Testis (tissue), 3 donors: Measurements from ENCODE around the gene MROH2A. TPM values are rescaled to one million over a fixed set of nuclear protein-coding genes. Genes with fewer than 3 reads are reported as not detected.

ENCODE experiments used
- DNase-seq: peaks from one replicate; pipeline ENCODE4 v3.0.0-alpha.2; 2019
- H3K27ac ChIP-seq, 2 donors: fragments of 200-600 bp; sonication (generic); one replicate each; pipeline ENCODE4 v1.5.1; 2019
- H3K27me3 ChIP-seq: fragments of 200-600 bp; sonication (generic); one replicate; pipeline ENCODE4 v1.5.1; 2019
- H3K36me3 ChIP-seq: fragments of 200-600 bp; sonication (generic); one replicate; pipeline ENCODE4 v1.5.1; 2017; ENCODE audit warnings: low read depth; ENCODE audit errors: missing control alignments
- H3K4me1 ChIP-seq: fragments of 200-600 bp; sonication (generic); one replicate; pipeline ENCODE4 v1.5.1; 2019
- H3K4me3 ChIP-seq, 2 donors: fragments of 200-600 bp; sonication (generic); one replicate each; pipeline ENCODE4 v1.5.1; 2017 to 2019
- H3K9me3 ChIP-seq: fragments of 200-600 bp; sonication (generic); one replicate; pipeline ENCODE4 v1.5.1; 2017
- POLR2A ChIP-seq: fragments of 450-650 bp; IDR thresholded peaks from one replicate; pipeline ENCODE4 v1.6.1; 2017; ENCODE audit warnings: antibody characterized with exemption, mild to moderate bottlenecking, moderate library complexity
- WGBS, 2 donors: methylation state at CpG; one replicate each; pipeline ENCODE4 v1.1.5; 2018; 5-methylcytosine and 5-hydroxymethylcytosine counted together
- intact Hi-C: fragments of 100-400 bp; cut with DNase I; formaldehyde crosslinking; loops from one replicate; pipeline ENCODE4 v1.15.1; 2023; ENCODE audit warnings: low total_unique reads
- polyA plus RNA-seq: library from polyadenylated mRNA; stranded (reverse); fragments of 350-450 nt; fragmentation: Illumina TruSeq; extraction: RNeasy Lipid Tissue Mini Kit (QIAGEN cat#74804); gene quantifications from one replicate; pipeline ENCODE4 v1.2.3, GENCODE V29; 2014; ENCODE audit warnings: low read depth, low replicate concordance; ENCODE audit not compliant: insufficient read depth
- total RNA-seq, 2 donors: library from RNA; depleted of rRNA; stranded (reverse); fragments of >200 nt; gene quantifications; one replicate each; pipeline ENCODE4 v1.2.3, GENCODE V29; 2016
- TF ChIP-seq, protein P1 (sequence below), 3 experiments: fragments of 450-650 bp in 2 of 3; fragments of 200-600 bp in 1 of 3; sonication (generic) in 1 of 3; IDR thresholded peaks; one replicate each; pipeline ENCODE4 v1.5.1; 2016 to 2019; ENCODE audit warnings: antibody characterized with exemption in 3 of 3, mild to moderate bottlenecking in 2 of 3, moderate library complexity in 1 of 3

Gene MROH2A
- total and polyA plus RNA-seq, 3 donors from 2014 or later = 5.1 to 10.7 (median 5.3) TPM

DNA sequence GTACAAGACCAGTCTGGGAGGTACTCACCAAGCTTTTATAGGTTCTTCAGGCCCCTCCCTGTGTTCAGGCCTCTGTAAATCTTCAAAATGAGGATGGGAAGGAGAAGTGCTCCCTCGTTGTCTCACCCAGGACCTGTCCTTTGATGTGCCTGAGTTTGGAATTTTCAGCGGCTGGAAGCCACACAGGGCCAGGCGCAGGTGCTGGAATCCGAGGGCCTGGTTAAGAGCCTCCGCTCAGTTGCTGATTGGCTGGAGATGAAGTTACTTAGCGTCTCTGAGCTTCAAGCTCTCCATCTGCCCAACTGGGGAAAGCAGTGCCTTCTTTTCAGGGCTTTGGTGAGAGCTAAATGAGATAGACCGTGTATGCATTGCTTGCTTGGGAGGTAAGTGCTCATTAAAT lies 46.2 kb downstream of the MROH2A start:
- no peak for DNase-seq
- Histone ChIP-seq H3K4me1 (no peaks in the 10 kb centered on the region), H3K27ac (no peak overlapping the region), H3K36me3 (no peaks in the 10 kb centered on the region), H3K27me3 (no peaks in the 10 kb centered on the region), H3K4me3 (no peak overlapping the region), H3K9me3 (no peaks in the 10 kb centered on the region)
- 70 to 76% methylated on average over 7 of the region's 7 CpGs for WGBS, 2 donors
- intact Hi-C loops = no loop called here
- no peak for TF ChIP-seq POLR2A
- TF ChIP-seq, protein P1, sequence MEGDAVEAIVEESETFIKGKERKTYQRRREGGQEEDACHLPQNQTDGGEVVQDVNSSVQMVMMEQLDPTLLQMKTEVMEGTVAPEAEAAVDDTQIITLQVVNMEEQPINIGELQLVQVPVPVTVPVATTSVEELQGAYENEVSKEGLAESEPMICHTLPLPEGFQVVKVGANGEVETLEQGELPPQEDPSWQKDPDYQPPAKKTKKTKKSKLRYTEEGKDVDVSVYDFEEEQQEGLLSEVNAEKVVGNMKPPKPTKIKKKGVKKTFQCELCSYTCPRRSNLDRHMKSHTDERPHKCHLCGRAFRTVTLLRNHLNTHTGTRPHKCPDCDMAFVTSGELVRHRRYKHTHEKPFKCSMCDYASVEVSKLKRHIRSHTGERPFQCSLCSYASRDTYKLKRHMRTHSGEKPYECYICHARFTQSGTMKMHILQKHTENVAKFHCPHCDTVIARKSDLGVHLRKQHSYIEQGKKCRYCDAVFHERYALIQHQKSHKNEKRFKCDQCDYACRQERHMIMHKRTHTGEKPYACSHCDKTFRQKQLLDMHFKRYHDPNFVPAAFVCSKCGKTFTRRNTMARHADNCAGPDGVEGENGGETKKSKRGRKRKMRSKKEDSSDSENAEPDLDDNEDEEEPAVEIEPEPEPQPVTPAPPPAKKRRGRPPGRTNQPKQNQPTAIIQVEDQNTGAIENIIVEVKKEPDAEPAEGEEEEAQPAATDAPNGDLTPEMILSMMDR (IDR thresholded peaks at IDR 0.05) = no peak

DNA sequence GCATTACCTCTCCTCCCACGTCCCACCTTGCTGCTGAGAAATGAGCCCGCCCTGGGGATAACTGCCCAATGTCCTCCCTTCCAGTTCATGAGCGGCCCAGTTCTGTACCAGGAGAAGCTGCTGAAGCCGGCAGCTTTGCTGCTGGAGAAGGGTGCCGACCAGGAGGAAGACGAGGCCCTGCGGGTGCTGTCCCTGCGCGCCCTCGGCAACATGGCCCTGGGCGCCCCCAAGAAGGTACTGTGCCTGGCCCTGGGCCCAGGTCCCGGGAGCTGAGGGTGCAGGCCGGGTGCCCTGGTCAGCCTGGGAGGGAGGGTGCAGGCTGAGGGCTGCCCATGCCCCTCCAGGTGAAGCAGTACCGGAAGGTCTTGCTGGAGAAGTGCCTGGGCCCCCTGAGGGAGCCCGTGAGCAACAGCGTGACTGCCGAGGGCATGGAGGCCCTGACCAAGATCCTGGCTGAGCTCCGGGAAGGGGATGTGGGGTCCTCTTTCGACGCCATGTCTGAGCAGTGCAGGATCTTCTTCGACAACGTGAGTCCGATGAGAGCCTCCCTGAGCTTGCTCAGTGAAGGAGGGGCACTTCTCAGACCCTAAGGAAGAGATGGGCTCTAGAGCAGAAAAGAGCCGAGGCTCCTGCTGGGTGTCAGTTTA lies 50.5 kb downstream of the MROH2A start:
- intact Hi-C loops = no loop called here
- no peak for DNase-seq
- Histone ChIP-seq H3K27me3 (no peaks in the 10 kb centered on the region), H3K36me3 (no peaks in the 10 kb centered on the region), H3K27ac (no peak overlapping the region), H3K4me1 (peaks cover 4% of the 10 kb centered on the region), H3K4me3 (no peak overlapping the region), H3K9me3 (no peaks in the 10 kb centered on the region)
- WGBS, 2 donors = 74 to 79% methylated on average over 11 to 24 of the region's 24 CpGs
- TF ChIP-seq, protein P1 (IDR thresholded peaks at IDR 0.05) = no peak
- no peak for TF ChIP-seq POLR2A

DNA sequence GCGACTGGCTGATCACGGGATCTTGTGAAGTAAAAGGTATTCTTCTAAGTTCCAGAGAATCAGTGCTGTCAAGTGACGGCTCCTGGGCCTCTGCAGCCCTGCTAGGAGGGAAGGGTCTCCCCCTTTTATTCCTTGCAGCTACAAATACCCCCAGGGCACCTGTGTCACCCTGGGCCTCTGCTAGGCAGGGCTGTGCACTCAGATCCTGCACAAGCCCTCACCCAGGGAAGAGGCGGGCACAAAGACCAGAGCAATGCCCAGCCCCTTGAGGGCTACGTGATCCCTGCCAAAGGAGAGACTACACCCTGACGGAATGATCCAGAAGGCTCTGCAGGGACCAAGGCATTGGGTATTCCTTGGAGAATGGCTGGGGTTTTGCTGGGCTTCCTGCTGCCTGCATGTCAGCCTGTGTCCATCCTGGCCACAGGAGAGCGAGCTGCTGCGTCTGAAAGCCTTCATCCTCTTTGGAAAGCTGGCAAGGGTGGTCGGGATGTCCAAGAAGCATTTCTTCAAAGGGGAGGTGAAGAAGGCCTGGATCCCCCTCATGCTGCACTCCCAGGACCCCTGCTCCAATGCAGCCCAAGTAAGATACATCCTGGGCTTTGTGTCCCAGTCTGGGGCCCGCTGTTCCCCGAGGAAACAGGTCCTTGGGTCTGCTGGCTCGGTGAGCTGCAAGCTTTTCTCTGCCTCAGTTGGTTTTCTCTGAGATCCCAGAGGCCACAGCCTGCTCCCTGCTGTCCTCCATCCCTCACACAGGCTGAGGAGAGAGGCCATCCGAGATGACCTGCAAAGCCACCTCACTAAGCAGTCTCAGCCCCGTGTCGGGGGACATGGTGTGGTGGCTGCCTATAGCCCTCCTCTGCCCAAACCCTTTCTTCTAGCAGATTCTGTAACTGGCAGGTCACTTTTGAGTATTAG lies 51.3 kb downstream of the MROH2A start:
- no peak for TF ChIP-seq POLR2A
- TF ChIP-seq, protein P1 (IDR thresholded peaks at IDR 0.05) = no peak
- intact Hi-C loops = no loop called here
- 85 to 90% methylated on average over 9 to 15 of the region's 15 CpGs for WGBS, 2 donors
- H3K27me3 ChIP-seq = no peaks in the 10 kb centered on the region
- H3K4me1 ChIP-seq = peaks cover 4% of the 10 kb centered on the region
- no peaks in the 10 kb centered on the region for H3K9me3 ChIP-seq
- no peak for DNase-seq
- H3K4me3 ChIP-seq = no peak overlapping the region
- H3K36me3 ChIP-seq = no peaks in the 10 kb centered on the region
- H3K27ac ChIP-seq = no peak overlapping the region

DNA sequence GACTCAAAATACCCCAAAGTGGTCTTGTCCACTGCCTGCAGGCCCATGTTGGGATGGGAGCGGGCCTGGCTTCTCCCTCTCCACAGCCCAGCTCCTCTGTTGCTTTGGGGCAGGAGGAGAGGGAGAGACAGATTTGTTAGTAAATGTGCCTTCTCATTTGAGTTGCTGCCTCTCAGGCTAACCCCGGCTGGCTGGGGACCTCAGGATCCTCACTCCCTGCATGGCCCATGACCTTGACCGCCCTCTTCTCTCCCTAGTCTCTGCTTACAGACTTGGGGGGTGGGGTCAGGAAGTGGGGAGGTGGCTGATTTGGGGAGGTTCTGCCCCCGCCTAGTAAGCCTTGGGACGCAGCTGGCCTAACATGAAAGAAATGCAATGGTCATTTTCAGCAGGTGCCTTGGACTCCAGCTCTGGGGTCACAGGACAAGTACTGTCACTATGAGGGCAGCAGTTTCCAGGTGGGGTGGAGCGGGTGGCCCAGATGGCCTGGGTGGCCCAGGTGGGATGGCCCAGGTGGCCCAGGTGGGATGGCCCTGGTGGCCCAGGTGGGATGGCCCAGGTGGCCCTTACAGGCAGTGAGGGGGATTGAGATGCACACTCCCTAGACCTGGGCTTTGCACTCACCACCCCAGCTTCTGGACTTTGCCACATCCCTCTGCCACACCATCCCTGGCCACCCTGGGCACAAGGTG lies 52.1 kb downstream of the MROH2A start:
- H3K4me1 ChIP-seq = peaks cover 4% of the 10 kb centered on the region
- WGBS, 2 donors = 88 to 96% methylated on average over 5 to 6 of the region's 6 CpGs
- no peak for DNase-seq
- H3K27me3 ChIP-seq = no peaks in the 10 kb centered on the region
- no peaks in the 10 kb centered on the region for H3K36me3 ChIP-seq
- no peaks in the 10 kb centered on the region for H3K9me3 ChIP-seq
- no peak overlapping the region for H3K4me3 ChIP-seq
- no peak overlapping the region for H3K27ac ChIP-seq
- intact Hi-C loops = no loop called here
- TF ChIP-seq, protein P1 (IDR thresholded peaks at IDR 0.05) = no peak
- TF ChIP-seq POLR2A = no peak
